Choroid plexus epithelial cell (primary cell): Measurements from ENCODE around the gene RPS6KB2.
A peak's percentile ranks its signal among the peaks of the same experiment; 100 is the strongest.

Source experiments
- DNase-seq: peaks from one replicate; pipeline ENCODE4 v3.0.0-alpha.2; 2010; ENCODE audit warnings: low read depth
- H3K4me3 ChIP-seq: 2 replicates; pipeline ENCODE4 v1.5.1; 2011; ENCODE audit warnings: low read depth, mild to moderate bottlenecking, control low read depth, low read length, moderate library complexity
- TF ChIP-seq, protein P1 (sequence below): conservative IDR thresholded peaks from 2 replicates; pipeline ENCODE4 v1.5.1; 2011; ENCODE audit warnings: low read depth, mild to moderate bottlenecking, control low read depth, inconsistent platforms, low read length, moderate library complexity

The RPS6KB2 gene

DNA sequence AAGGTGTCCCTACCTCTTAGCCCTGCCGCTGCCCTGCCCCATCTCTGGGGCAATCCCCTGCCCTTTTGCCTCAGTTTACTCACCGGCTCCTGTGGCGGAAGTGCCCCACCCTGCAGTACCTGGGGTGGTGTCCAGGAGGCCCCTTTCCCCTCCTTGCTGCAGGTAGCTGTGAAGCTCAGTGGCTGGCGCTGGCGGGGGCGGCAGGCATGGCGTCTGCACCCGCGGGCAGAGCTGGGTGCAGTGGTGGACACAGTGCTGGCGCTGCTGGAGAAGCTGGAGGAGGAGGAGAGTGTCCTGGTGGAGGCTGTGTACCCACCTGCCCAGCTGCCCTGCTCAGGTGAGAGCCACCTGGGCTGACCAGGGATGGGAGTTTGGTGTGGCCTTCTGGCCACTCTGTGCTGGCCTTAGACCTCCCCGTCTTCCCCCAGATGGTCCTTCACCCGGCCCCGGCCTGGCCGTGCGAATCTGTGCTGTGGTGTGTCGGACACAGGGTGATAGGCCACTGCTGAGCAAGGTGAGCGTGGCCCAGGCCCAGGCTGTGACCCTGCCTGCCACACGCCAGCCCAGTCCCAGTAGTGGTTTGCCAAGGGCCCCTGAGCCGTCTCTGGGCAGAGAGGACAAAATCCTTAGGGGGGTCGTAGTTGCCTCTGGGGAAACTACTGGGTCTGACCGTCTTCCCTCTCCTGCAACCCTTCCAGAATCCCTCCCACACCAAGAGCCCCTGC, 8.8 kb upstream of the RPS6KB2 start:
- no peak for DNase-seq
- H3K4me3 ChIP-seq = no peak overlapping the region

GRCh38 chr11:67420147-67420645, 8.1 kb upstream of the RPS6KB2 start:
- H3K4me3 ChIP-seq = peak overlapping the region; percentile 57
- no peak for DNase-seq
- TF ChIP-seq, protein P1, sequence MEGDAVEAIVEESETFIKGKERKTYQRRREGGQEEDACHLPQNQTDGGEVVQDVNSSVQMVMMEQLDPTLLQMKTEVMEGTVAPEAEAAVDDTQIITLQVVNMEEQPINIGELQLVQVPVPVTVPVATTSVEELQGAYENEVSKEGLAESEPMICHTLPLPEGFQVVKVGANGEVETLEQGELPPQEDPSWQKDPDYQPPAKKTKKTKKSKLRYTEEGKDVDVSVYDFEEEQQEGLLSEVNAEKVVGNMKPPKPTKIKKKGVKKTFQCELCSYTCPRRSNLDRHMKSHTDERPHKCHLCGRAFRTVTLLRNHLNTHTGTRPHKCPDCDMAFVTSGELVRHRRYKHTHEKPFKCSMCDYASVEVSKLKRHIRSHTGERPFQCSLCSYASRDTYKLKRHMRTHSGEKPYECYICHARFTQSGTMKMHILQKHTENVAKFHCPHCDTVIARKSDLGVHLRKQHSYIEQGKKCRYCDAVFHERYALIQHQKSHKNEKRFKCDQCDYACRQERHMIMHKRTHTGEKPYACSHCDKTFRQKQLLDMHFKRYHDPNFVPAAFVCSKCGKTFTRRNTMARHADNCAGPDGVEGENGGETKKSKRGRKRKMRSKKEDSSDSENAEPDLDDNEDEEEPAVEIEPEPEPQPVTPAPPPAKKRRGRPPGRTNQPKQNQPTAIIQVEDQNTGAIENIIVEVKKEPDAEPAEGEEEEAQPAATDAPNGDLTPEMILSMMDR = no peak

More for the DNA sequence above, 8.8 kb upstream of the RPS6KB2 start:
- TF ChIP-seq, protein P1 = no peak

DNA sequence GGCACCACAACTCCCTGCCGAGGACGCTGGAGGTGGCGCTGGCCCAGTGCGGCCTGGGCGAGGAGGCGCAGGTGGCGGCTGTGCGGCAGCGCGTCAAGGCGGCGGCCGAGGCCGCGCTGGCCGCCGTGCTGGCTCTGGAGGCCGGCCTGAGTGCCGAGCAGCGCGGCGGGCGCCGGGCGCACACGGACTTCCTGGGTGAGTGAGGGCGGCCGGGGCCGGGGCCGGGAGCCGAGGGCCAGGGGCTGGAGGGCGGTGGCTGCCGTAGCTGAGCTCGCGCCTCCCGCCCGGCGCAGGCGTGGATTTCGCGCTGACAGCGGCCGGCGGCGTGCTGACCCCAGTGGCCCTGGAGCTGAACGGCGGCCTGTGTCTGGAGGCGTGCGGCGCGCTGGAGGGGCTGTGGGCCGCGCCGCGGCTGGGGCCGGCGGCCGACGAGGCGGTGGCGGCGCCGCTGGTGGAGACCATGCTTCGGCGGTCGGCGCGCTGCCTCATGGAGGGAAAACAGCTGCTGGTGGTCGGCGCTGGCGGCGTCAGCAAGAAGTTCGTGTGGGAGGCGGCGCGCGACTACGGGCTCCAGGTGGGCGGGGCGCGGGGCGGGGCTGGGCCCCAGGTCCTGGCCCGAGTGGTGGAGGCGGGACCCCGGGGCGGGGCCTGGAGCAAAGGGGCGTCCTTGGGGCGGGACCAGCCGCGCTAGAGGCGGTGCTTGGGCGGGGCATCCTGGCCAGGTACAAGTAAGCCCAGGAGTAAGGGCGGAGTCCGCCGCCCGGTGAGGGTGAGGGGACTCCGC, 7.5 kb upstream of the RPS6KB2 start:
- TF ChIP-seq, protein P1 = no peak
- DNase-seq = peak; percentile 92
- peak overlapping the region; percentile 57 for H3K4me3 ChIP-seq

DNA sequence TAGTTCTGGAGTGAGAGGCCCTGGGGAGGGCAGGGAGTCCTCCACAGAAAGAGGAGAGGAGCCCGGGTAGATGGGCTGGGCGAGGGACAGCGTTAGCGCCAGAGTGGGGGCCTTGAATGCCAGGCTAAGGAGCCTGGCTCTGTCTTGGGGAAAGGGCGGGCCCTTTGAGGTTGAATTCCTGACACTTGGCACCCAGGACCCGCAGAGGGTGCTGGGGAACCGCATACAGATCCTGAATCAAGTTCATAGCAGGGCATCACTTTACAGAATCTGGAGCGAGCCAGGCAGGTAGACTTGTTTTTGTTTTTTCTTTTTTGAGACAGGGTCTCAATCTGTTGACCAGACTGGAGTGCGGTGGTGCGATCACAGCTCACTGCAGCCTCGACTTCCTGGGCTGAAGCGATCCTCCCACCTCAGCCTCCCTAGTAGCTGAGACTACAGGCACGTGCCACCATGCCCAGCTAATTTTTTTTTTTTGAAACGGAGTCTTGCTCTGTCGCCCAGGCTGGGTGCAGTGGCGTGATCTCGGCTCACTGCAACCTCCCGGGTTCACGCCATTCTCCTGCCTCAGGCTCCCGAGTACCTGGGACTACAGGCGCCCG, 6.8 kb upstream of the RPS6KB2 start:
- TF ChIP-seq, protein P1 = no peak
- peak overlapping the region; percentile 27 for H3K4me3 ChIP-seq

DNA sequence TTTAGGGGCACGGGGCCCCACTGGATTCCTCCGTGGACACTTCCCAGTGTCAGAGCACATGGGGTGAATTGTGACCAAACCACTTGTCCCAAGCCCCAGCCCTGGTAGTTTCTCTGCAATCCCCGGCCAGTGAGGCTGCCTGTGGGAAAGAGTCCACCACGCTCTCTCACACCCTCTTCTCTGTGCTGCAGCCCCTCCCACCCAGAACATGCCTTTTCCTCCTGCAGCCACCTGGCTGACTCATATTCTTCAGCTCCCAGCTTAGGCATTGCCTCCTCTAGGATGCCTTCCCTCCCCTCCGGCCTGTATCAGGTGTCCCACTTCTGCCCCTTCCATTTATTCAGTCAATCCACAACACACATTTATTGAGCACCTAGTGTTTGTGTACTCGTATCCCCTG, 5.4 kb upstream of the RPS6KB2 start:
- TF ChIP-seq, protein P1 = no peak
- H3K4me3 ChIP-seq = no peak overlapping the region
- no peak for DNase-seq

More for the DNA sequence above, 6.8 kb upstream of the RPS6KB2 start:
- no peak for DNase-seq

- no peak for DNase-seq
- no peak overlapping the region for H3K4me3 ChIP-seq
- TF ChIP-seq, protein P1 = no peak
Measured at GRCh38 chr11:67423466-67423865, 4.8 kb upstream of the RPS6KB2 start.
